GM20431 (cell line): Measurements from ENCODE around the gene COPE.

Experiments used
- in situ Hi-C: fragments of 300-500 bp; cut with MseI, MboI; formaldehyde crosslinking; loops from one replicate; pipeline ENCODE4 v1.15.0; 2020; ENCODE audit warnings: low sequenced_read_pairs; ENCODE audit not compliant: unreplicated experiment

The COPE gene

GRCh38 chr19:18869781-18870530 lies 49.2 kb downstream of the COPE start:
- in situ Hi-C loops = no loop called here

DNA sequence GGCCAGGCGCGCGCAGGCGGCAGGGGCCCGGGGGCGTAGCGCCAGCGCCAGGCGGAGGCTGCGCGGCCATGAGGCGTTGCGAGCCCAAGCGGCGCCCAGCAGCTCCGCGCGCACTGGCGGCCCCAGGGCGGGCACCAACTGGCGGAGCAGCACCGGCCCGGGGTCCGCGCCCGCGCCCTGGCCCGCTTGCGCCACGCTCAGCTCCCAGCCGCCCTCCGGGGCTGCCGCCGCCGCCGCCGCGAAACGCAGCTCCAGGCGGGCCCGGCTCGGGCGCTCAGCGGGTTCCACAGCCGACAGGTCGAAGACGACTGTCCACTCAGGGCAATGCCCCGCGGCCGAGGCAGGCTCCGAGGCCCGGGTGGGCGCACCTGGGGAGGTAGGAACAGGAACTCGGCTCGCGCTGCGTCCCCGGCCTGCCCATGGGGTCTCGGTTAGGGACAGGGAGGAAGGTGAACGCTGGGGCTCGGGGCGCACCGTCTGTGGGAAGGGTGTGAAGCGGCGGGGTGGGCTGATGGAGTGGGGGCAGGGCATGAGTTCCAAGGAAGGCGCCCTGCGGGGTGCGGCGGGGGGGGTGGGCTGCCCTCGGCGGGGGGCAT lies 50.1 kb downstream of the COPE start:
- in situ Hi-C loops = no loop called here

GRCh38 chr19:18868380-18869022 lies 50.7 kb downstream of the COPE start:
- in situ Hi-C loops = no loop called here

DNA sequence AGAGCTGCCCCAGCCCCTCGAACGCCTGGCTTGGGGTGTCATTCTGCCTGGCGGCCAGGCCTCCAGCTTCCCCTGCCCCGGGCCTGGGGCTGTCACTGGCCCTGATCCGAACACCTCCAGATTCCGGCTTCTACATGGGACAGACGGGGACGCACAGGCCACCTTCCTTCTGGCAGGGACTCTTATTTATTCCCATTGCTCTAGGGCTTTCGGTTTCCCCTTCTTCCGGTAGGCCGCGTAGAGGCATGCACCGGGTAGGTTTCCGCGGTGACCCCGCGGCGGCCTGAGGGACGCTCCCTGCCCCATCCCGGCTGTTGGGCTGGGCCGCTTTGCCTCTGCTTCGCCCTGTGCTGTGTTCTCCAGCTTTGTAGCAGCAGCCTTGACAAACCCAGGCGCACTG lies 51.4 kb downstream of the COPE start:
- in situ Hi-C loops = no loop called here

- in situ Hi-C loops = no loop called here
Observed at GRCh38 chr19:18867199-18867598, 52.0 kb downstream of the COPE start.

DNA sequence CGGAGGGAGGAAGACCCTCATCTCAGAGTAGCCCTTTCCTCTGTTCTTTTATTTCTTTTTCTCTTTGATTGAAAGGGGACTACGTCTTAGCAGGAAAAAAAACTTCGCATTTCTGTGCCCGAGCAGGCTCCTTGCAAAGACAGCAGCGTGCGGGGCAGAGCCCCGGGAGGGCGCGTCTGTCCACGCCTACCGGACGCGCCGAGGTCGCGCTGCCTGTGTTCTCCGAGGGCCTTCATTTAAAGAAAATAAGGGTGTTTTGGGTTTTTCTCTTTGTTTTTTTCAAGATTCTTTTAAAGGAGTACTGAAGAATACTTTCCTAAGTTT lies 52.4 kb downstream of the COPE start:
- in situ Hi-C loops = no loop called here

DNA sequence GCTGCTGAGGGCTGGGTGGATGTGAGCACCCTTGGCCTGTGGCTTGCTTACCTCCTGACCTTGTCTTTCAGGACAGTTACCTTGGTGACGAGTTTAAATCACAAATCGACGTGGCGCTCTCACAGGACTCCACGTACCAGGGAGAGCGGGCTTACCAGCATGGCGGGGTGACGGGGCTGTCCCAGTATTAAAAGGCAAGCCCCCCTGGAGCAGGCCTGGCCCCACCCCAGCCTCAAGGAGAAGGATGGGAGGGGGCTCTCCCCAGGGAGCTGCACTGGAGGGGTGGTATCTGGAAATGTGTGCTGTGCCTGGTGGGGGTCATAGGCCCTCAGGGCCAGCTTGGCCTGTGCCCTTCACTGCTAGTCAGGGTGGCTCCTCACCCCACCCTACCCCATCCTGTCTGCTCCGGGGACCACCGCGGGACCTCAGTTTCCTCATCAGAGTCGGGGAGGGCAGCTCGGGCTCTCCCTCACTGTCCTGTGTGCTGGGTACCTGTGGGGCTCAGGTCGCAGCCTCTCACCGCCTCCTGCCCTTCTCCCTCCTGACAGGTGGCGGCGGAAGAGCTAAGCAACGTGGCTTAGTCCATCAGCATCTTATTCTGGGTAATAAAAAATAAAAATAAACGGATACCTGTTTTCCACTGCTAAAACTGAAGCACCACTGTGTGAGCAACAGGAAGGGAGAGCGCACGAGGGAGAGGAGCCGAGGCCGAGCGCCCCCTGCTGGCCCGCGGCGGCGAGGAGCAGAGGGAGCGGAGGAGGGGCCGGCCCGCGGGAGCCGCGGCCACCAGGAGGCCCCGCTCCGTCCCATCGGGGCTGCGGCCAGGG lies 53.0 kb downstream of the COPE start:
- in situ Hi-C loops = no loop called here

DNA sequence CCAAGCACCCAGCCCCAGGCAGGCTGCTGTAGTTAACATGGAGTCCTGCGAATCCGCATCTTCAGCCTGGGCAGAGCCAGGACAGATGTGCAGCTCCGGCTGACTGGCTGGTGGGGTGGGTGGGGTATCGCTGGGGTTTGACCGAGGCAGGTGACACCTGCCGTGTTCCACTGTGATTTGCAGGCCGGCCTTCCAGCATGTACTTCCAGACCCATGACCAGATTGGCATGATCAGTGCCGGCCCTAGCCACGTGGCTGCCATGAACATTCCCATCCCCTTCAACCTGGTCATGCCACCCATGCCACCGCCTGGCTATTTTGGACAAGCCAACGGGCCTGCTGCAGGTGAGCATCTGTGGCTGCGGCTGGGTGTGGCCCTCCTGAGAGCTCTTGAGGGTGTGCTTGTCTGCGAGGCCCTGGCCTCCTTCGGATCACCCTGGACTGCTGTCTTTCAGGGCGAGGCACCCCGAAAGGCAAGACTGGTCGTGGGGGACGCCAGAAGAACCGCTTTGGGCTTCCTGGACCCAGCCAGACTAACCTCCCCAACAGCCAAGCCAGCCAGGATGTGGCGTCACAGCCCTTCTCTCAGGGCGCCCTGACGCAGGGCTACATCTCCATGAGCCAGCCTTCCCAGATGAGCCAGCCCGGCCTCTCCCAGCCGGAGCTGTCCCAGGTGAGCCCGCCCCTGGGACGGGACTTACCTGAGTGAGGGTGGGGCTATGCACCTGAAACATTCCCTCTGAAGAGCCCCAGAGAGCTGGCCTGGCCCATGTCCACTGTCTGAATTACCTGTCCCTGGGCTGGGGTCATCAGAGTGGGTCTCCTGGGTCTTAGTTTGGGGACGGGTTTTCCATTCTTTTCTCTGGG lies 53.8 kb downstream of the COPE start:
- in situ Hi-C loops = no loop called here

DNA sequence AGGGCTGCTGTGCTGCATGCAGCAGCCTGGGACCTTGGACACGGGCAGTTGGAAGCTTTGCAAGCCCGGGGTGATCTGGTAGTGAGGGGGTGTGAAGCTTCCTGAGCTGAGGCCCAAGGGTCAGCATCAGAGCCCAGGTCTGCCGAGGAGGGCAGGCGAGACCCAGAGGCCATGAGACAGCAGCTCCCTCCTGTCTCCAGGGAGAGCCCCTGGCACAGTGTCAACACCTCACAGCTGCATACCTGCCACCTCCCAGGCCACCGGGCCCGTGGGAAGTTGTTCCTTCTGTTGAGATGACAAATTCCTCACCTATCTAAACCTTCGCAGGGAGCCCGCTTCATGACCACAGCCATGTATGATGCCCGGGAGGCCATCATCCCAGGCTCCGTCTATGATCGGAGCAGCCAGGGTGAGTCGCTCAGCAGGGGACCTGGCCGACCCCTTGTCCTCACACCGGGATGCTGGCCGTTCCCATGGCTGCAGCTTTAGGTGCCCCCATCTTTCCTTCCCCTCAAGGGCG lies 55.3 kb downstream of the COPE start:
- in situ Hi-C loops = no loop called here

DNA sequence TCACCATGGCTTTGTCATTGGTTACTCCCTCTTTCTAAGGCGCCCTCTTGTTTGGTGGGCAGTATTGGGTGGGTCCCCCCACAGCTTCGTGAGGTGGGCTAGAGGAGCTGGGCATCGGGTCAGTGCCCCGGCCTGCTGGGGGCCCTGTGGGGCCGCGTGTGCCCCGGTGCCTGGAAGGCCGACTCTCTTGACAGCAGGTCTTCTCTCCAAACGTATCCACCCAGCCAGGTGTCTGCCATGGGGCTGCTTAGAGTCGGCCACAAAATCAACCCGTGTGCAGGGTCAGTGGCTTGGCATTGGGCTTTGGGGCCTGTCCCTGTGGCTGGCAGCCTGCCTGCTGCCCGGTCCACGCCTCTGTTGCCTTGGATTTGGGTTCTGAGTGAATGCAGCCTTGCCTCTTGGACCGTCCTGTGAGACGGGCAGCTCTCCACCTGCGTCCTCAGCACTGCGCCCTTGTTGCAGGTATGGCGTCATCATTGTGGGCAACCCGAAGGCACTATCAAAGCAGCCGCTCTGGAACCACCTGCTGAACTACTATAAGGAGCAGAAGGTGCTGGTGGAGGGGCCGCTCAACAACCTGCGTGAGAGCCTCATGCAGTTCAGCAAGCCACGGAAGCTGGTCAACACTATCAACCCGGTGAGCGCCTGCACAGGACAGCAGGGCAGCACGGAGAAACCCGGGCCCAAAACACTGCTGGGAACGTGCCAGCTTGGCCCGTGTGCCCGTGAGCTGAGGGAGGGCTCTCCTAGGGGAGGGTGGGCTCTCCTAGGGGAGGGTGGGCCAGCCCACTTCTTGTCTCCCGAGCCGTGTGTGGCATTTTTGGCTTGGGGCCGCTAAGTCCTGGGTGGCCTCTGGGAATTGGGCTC lies 56.0 kb downstream of the COPE start:
- in situ Hi-C loops = no loop called here

DNA sequence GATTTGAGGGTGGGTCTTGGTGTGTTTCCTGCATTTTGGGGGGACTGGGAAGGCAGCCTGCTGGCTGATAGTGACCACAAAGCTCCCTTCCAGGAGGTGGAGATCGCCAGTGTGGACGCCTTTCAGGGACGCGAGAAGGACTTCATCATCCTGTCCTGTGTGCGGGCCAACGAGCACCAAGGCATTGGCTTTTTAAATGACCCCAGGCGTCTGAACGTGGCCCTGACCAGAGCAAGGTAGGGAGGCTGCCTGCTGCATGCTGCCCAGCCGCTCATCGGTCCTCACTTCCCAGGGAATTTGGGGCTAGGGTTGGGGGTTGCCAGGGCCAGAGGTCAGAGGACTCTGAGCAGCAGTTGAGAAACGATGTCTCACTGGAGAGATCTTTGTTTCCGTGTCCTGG lies 57.3 kb downstream of the COPE start:
- in situ Hi-C loops = no loop called here

- in situ Hi-C loops = no loop called here
Observed at GRCh38 chr19:18861235-18861634, 58.0 kb downstream of the COPE start.

- in situ Hi-C loops = no loop called here
Observed at GRCh38 chr19:18860725-18861124, 58.5 kb downstream of the COPE start.

DNA sequence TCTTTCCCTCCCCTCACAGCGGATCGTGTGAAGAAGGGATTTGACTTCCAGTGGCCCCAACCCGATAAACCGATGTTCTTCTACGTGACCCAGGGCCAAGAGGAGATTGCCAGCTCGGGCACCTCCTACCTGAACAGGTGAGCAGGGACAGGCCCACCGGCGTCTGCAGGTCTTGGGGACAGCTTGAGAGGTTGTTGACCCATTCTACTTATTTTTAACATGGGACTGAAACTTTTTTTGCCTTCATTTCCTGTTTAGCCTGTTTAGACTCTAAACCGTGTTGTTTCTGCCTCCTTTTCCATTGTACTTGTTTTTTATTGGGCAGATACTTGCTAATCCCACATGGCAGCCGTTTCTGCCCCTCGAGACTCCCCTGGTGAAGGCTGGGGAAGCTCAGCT lies 58.9 kb downstream of the COPE start:
- in situ Hi-C loops = no loop called here

- in situ Hi-C loops = no loop called here
Observed at GRCh38 chr19:18859676-18860301, 59.4 kb downstream of the COPE start.

DNA sequence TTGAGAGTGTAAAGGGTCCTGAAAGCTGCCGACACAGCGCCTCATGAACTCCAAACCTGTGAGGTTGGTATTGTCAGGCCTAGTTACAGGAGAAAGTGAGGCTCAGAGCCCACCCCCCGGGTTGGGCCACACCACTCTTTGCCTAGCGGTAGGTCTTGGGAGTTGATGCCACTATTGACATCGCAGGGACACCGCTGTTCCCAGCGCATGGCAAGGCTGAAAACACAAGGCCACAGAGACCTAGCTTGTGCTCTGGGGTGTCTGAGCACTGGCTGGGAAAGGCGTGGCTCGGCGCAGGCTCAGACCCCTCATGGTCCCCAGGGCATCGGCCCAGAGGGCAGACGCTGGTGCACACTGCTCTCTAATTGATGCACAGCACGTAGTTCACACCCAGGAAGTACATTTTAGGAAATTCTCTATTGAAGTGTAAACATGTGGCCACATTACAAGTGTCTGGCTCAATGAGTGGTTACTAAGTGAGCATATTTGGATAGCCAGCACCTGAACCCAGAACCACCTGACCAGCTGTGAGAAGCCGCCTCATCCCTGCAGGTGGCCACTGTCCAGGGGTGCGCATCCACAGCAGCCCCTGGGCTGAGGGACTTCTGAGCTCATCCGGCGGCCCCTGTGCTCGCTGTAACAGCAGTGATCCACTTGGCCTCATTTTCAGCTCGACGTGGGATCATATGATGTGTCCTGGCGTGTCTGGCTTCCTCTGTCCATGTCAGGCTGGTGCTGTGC lies 60.1 kb downstream of the COPE start:
- in situ Hi-C loops = no loop called here

GRCh38 chr19:18857223-18857622 lies 62.0 kb downstream of the COPE start:
- in situ Hi-C loops = no loop called here
